A549 (cell line): ENCODE results near the gene CAMTA1.

ENCODE experiments used
- E2F6 ChIP-seq: IDR thresholded peaks from 2 replicates; pipeline ENCODE4 v1.6.1; 2012; ENCODE audit warnings: low read depth, borderline replicate concordance
- EHF ChIP-seq: fragments of 250-450 bp; sonication (Bioruptor Pico); IDR thresholded peaks from 2 replicates; pipeline ENCODE4 v1.5.0; 2020; ENCODE audit warnings: mild to moderate bottlenecking
- TF ChIP-seq, protein P1 (sequence below): fragments of >200 bp; sonication (Bioruptor Twin); formaldehyde crosslinking; IDR thresholded peaks from 3 replicates; pipeline ENCODE4 v1.5.1; 2016

DNA sequence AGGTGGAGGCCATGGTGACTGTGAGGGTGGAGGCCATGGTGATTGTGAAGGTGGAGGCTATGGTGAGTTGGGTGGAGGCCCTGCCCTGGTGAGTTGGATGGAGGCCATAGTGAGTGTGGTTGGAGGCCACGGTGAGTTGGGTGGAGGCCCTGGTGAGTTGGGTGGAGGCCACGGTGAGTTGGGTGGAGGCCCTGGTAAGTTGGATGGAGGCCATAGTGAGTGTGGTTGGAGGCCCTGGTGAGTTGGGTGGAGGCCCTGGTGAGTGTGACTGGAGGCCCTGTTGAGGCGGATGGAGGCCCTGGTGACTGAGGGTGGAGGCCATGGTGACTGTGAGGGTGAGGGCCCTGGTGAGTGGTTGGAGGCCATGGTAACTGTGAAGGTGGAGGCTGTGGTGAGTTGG, 860.9 kb downstream of the CAMTA1 start:
- TF ChIP-seq, protein P1, sequence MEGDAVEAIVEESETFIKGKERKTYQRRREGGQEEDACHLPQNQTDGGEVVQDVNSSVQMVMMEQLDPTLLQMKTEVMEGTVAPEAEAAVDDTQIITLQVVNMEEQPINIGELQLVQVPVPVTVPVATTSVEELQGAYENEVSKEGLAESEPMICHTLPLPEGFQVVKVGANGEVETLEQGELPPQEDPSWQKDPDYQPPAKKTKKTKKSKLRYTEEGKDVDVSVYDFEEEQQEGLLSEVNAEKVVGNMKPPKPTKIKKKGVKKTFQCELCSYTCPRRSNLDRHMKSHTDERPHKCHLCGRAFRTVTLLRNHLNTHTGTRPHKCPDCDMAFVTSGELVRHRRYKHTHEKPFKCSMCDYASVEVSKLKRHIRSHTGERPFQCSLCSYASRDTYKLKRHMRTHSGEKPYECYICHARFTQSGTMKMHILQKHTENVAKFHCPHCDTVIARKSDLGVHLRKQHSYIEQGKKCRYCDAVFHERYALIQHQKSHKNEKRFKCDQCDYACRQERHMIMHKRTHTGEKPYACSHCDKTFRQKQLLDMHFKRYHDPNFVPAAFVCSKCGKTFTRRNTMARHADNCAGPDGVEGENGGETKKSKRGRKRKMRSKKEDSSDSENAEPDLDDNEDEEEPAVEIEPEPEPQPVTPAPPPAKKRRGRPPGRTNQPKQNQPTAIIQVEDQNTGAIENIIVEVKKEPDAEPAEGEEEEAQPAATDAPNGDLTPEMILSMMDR, result no peak
- TF ChIP-seq EHF (no peak), E2F6 (no peak)
